Right lobe of liver (tissue), 6 donors: Measurements from ENCODE around the gene SLC39A6. TPM values are rescaled to one million over a fixed set of nuclear protein-coding genes. Genes with fewer than 3 reads are reported as not detected.

Experiments
- ATAC-seq, 4 donors: fragments of 200-7000 bp; cut with Tn5 transposase; one replicate each; pipeline ENCODE4 v1.9.1; 2020; ENCODE audit warnings: mild to moderate bottlenecking in 4 of 4, moderate library complexity in 4 of 4
- DNase-seq, 3 donors: peaks; one replicate each; pipeline ENCODE4 v3.0.0-alpha.2; 2020
- H3K27ac ChIP-seq, 3 donors: fragments of 200-600 bp; one replicate each; pipeline ENCODE4 v1.8.0; 2022
- H3K27me3 ChIP-seq, 2 donors: fragments of 200-600 bp; one replicate each; pipeline ENCODE4 v1.8.0; 2022
- H3K36me3 ChIP-seq, 4 donors: fragments of 200-600 bp; sonication (generic) in 1 of 4; one replicate each; pipeline versions ENCODE4 v1.5.1 to v1.8.0; 2017 to 2022; ENCODE audit warnings: control low read depth in 1 of 4
- H3K4me1 ChIP-seq, 4 donors: fragments of 200-600 bp; sonication (generic) in 1 of 4; one replicate each; pipeline versions ENCODE4 v1.5.1 to v1.8.0; 2017 to 2022; ENCODE audit warnings: control low read depth in 1 of 4
- H3K4me3 ChIP-seq, 3 donors: fragments of 200-600 bp; one replicate each; pipeline ENCODE4 v1.8.0; 2022
- H3K9me3 ChIP-seq, 4 donors: fragments of 200-600 bp; sonication (generic) in 1 of 4; one replicate each; pipeline versions ENCODE4 v1.5.1 to v1.8.0; 2017 to 2022; ENCODE audit warnings: control low read depth in 1 of 4
- CTCF ChIP-seq, 4 donors: fragments of 200-600 bp in 3 of 4; fragments of 450-650 bp in 1 of 4; IDR thresholded peaks; one replicate each; pipeline versions ENCODE4 v1.5.1 to v1.8.0; 2016 to 2022; ENCODE audit warnings: antibody characterized with exemption in 4 of 4, mild to moderate bottlenecking in 2 of 4
- POLR2A ChIP-seq: fragments of 450-650 bp; IDR thresholded peaks from one replicate; pipeline ENCODE4 v1.6.1; 2017; ENCODE audit warnings: antibody characterized with exemption, mild to moderate bottlenecking
- WGBS: methylation state at CpG from one replicate; pipeline ENCODE4 v1.1.6; 2018; ENCODE audit warnings: low coverage, low lambda C conversion rate; ENCODE audit not compliant: insufficient coverage; ENCODE audit errors: missing lambda C conversion rate; 5-methylcytosine and 5-hydroxymethylcytosine counted together
- intact Hi-C, 2 donors: fragments of 100-400 bp; cut with DNase I; formaldehyde crosslinking; loops; one replicate each; pipeline versions ENCODE4 v1.11.2 to v1.14.1; 2022
- total RNA-seq, 6 experiments: library from RNA; depleted of rRNA in 2 of 6; stranded (reverse); fragments of >200 nt in 2 of 6; fragmentation: NEBNext Ultra II Directional in 3 of 6; extraction: Animal tissue kit (Norgen Biotek cat#: 25700) in 3 of 6; gene quantifications; one replicate each; pipeline versions ENCODE4 v1.1.0 to v1.2.4, GENCODE V29; 2016 to 2023
- donor health status: DM: no; HTN: yes; CAD: no.
- donor health status: DM: no; HTN: no; CAD: no.
- donor health status: DM: no; HTN: no; CAD: no.
- donor health status: DM: no; HTN: yes; CAD: no.
- donor health status: DM: no; HTN: yes; CAD: no.

The SLC39A6 gene
- total RNA-seq, 6 experiments from 2014 or later = 6.5 to 13.2 (median 8.7) TPM

DNA sequence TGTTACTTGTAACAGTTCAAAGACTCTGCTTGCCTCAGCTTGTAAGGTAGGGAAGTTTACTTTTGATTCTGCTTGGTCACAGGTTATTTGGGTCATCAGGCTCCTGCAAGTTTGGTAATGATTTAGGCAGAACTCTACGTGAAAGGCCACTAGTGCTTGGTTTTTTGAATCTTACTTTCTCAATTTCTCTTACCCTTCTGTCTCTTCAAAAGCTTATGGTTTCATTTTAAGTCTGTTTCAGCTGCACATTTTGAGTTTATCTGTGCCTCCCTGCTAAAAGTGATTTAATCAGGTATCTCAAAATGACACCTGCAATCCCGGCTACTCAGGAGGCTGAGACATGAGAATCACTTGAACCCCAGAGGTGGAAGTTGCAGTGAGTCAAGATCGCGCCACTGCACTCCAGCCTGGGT is 31.8 kb upstream of the SLC39A6 start:
- Histone ChIP-seq H3K27ac (peak overlapping the region; percentile 47 to 87 (median 64)), H3K36me3 (peaks cover 0 to 27% (median 7%) of the 10 kb centered on the region in 4 donors), H3K9me3 (no peaks in the 10 kb centered on the region), H3K4me3 (no peak overlapping the region), H3K27me3 (no peaks in the 10 kb centered on the region), H3K4me1 (peaks cover 0 to 71% (median 11%) of the 10 kb centered on the region in 4 donors)
- TF ChIP-seq CTCF (IDR thresholded peaks at IDR 0.05) (no peak), POLR2A (no peak)
- WGBS = 67% methylated on average over 4 of the region's 4 CpGs
- intact Hi-C loops = no loop called here
- ATAC-seq (peak; percentile 66 to 75 (median 70)), DNase-seq (no peak)

DNA sequence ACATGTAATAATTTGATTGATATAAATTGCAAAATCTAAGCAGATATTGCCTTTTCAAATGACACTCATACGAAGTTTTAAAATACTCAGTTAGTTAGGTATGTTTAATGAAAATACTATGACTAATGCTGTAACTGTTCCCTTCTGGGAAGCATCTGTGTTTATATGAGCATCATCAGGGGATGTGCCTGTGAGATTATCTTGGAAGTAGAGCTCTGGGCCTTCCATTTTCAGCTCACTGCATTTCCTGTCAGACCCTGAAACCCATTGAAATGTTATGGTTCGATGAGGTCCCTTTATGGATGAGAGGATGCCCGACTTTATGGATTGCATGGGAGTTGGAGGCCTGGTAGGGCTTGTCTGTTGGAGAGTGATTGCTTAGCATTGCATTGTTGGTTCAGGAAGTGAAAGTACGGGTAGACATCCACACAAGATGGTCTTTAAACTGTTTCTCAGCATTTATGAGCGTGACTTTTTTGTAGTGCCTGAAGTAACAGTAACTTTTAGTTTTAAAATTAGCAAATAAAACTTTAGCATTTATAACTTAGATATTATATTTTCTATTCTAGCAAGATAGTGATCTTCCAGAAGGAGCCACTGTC is 29.2 kb upstream of the SLC39A6 start:
- peak overlapping the region; percentile 63 to 87 (median 74) for H3K27ac ChIP-seq
- no peak for TF ChIP-seq POLR2A
- no peak for TF ChIP-seq CTCF (IDR thresholded peaks at IDR 0.05)
- H3K9me3 ChIP-seq = no peaks in the 10 kb centered on the region
- ATAC-seq (peak in 1 of 4 donors; percentile 39), DNase-seq (no peak)
- H3K4me3 ChIP-seq = no peak overlapping the region
- intact Hi-C loops = no loop called here
- H3K36me3 ChIP-seq = peaks cover 0 to 31% (median 8%) of the 10 kb centered on the region in 4 donors
- WGBS = 60% methylated on average over 5 of the region's 5 CpGs
- H3K27me3 ChIP-seq = no peaks in the 10 kb centered on the region
- peaks cover 0 to 65% (median 11%) of the 10 kb centered on the region in 4 donors for H3K4me1 ChIP-seq

DNA sequence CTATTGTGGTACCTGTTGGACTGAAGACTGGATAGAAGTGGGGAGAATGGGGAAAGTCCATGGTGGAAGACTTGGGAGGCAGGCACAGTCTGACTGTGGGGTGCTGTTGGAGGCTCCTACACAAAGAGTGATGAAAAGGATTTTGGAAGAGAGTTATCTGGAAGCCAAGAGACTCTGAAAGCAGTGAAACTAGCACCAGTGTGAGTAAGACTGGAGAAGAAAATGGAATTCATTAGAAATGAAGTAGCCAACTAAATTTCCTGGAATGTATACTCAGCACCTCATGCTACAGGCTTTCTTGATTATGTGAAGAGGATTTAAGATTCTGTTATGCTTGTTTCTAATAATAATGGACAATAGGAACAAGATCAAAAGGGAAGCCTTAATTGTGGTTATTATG is 28.3 kb upstream of the SLC39A6 start:
- peak overlapping the region; percentile 63 to 86 (median 74) for H3K27ac ChIP-seq
- no peak for DNase-seq
- H3K4me3 ChIP-seq = peak overlapping the region in 2 of 3 donors; percentile 29 to 46
- H3K27me3 ChIP-seq = no peaks in the 10 kb centered on the region
- intact Hi-C loops = no loop called here
- TF ChIP-seq CTCF (IDR thresholded peaks at IDR 0.05) (no peak), POLR2A (no peak)
- peaks cover 0 to 26% (median 8%) of the 10 kb centered on the region in 4 donors for H3K36me3 ChIP-seq
- H3K4me1 ChIP-seq = peaks cover 0 to 74% (median 11%) of the 10 kb centered on the region in 4 donors
- H3K9me3 ChIP-seq = no peaks in the 10 kb centered on the region
- peak in 2 of 4 donors; percentile 32 to 34 for ATAC-seq

DNA sequence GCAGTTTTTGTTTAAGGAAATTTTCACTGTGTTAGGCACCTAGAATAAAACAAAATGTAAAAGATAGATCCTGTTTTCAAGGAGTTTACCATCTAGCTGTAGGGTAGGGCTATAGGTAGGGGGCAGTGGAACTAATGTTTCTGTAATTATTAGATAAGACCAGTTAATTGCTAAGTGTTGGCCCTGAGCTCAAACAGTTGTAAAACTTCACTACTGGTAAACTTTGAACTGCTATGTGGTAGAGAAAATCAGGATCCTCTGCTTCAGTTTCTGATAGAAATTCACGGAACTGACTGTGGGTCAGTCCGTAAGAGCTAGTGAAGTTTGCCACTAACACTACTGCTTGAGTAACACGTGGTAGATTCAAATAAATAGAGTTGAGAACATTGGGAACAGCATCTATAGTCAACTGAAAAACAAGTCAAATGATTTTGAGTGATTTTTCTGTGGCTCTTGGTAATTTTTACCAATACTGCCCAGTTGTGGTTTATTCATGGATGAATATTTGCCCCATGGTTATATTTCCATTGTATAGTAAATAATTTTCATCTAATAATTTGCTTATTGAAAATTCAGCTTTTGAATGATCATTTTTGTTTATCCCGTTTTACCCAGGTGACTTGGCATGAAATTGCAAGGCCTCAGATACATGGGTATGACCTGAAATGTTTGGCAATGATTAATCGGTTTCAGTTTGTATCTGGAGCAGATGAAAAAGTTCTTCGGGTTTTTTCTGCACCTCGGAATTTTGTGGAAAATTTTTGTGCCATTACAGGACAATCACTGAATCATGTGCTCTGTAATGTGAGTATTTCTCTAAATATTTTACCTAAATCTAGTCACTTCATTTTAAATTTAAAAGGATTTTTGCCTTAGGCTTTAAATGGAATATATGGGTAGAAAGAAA is 27.0 kb upstream of the SLC39A6 start:
- peak overlapping the region; percentile 63 to 86 (median 74) for H3K27ac ChIP-seq
- peaks cover 0 to 23% (median 6%) of the 10 kb centered on the region in 4 donors for H3K36me3 ChIP-seq

More for the DNA sequence above, 27.0 kb upstream of the SLC39A6 start:
- no peaks in the 10 kb centered on the region for H3K27me3 ChIP-seq
- DNase-seq = no peak
- no peak for TF ChIP-seq CTCF (IDR thresholded peaks at IDR 0.05)
- TF ChIP-seq POLR2A = peak; percentile 14
- no peaks in the 10 kb centered on the region for H3K9me3 ChIP-seq
- intact Hi-C loops = no loop called here
- H3K4me1 ChIP-seq = peaks cover 0 to 68% (median 7%) of the 10 kb centered on the region in 4 donors
- WGBS = 20% methylated on average over 7 of the region's 7 CpGs
- H3K4me3 ChIP-seq = peak overlapping the region in 2 of 3 donors; percentile 29 to 46
- ATAC-seq = peak; percentile 40 to 71 (median 64)
